CD4-positive, alpha-beta T cell treated with Interleukin-6 at 100 ng/mL for 8 hours (primary cell): Measurements from ENCODE around the gene CORO1C.
"Not testable (repeated sequence)": the region's sequence is repeated elsewhere in the genome, so short reads cannot be mapped to it uniquely, and the experiment has no call there.

ENCODE experiments used
- DNase-seq: peaks from one replicate; pipeline ENCODE4 v3.0.0-alpha.2; 2020; ENCODE audit warnings: mixed read lengths, low spot score

CORO1C gene

DNA sequence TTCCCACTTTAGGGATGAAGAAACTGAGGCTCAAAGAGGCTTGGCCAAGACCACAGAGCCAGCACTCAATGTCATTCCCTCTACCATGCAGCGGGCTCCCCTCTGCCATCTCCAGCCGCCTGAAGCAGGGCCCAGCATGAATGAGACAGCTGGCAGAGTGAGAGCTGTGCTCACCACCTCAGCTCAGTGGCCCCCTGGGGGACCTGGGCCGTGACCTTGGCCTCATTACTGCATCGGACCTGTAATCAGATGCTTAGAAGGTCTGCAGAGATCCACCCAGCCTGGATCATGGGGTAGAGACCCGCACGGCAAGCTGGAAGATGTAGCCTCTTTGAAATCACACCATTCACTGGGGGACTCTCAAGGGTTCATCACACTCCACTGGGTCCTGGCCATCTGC lies 22.7 kb upstream of the CORO1C start:
- no peak for DNase-seq

DNA sequence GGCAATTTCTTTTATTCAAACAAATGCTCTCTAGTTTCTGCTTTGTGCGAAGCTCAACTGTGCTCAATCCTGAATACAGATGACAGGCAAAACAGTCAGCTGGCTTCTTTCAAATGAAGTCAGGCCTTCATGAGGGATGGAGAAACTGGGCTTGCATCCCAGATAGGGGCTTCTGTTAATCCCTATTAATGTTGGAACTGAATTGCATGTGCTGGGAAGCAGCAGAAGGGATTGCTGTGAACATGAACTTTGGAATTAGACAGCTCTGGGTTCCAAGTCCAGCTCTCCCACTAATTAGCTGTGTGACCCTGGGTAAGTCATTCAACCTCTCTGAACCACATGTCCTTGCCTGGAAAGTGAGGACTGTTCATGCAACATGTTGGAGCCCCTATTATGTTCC lies 21.1 kb upstream of the CORO1C start:
- DNase-seq = no peak

DNA sequence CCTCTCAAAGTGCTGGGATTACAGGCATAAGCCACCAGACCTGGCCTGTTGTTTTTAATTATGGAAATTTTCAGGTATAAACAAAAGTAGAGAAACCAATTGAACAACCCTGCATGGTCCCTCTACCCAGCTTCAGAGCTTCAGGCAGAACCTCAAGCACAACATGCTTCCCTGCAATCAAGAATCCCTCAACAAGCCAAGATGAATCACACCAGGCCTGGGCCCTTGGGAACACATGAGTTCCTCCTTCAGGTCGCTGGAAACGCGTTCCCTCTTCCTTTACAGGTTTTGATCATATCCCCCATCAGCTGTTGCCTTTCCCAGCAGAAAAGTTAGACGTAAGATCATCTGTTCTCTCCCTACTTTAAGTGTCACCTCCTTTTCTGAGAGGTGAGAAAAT lies 20.5 kb upstream of the CORO1C start:
- DNase-seq = no peak

DNA sequence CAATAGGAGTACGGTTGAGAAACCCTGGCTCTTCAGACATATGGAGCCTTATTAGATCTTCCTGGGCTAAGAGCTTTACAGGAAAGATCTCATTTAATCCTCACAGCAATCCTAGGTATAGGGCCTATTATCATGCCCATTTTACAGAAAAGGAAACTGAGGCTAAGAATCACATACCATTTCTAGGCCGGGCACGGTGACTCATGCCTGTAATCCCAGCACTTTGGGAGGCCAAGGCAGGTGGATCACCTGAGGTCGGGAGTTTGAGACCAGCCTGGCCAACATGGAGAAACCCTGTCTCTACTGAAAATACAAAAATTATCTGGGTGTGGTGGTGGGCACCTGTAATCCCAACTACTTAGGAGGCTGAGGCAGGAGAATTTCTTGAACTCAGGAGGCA lies 19.7 kb upstream of the CORO1C start:
- not testable (repeated sequence) for DNase-seq

DNA sequence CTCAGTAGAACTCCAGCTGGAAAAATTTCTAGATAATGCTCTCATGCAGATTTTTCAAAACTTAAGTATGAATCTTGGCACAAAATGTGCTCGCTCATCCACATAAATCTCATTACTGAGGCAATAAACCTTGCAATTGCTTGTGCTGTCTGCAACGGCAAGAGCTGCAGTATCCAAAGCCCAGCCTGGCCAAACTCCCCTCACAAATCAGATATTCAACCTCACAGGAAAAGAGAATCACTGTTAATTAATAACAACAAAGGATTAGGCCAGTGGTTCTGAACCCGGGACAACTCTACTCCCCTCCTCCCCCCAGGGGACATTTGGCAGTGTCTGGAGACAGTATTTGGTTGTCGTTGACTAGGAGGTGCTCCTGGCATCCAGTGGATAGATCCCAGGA lies 19.2 kb upstream of the CORO1C start:
- DNase-seq = no peak

DNA sequence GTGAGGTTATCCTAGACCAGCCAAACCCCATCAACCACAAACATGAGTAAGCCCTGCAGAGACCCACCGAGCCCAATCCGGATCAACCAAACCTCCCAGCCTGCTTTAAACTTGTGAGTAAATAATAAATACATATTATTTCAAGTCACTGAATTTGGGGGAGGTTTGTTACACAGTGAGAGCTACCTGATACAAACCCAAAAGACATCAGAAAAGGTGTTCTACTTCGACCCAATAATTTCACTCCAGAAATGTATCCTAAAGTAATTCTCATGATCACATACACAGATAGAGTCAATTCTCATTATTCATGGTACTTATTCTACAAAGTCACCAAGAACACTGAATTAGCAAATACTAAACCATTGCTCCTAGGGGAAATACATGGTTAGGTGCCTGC lies 16.2 kb upstream of the CORO1C start:
- DNase-seq = no peak

DNA sequence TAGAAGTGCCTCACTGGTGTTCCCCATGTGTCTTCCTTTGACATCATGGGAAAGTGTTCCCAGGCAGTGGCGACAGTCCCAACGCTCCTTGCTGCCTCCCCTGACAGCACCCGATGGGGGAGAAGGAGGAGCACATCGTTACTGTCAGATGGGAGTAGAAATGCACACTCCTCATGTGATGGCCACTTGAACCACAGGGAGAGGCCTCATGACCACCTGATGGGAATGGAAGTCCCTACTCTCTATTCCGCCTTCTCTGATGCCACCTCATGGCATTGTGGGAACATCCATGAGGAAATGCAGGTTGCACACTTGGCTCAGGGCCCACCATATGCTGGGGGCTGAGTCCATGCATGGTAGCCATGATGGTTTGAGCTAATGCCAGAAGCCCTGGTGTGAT lies 14.3 kb upstream of the CORO1C start:
- DNase-seq = no peak

DNA sequence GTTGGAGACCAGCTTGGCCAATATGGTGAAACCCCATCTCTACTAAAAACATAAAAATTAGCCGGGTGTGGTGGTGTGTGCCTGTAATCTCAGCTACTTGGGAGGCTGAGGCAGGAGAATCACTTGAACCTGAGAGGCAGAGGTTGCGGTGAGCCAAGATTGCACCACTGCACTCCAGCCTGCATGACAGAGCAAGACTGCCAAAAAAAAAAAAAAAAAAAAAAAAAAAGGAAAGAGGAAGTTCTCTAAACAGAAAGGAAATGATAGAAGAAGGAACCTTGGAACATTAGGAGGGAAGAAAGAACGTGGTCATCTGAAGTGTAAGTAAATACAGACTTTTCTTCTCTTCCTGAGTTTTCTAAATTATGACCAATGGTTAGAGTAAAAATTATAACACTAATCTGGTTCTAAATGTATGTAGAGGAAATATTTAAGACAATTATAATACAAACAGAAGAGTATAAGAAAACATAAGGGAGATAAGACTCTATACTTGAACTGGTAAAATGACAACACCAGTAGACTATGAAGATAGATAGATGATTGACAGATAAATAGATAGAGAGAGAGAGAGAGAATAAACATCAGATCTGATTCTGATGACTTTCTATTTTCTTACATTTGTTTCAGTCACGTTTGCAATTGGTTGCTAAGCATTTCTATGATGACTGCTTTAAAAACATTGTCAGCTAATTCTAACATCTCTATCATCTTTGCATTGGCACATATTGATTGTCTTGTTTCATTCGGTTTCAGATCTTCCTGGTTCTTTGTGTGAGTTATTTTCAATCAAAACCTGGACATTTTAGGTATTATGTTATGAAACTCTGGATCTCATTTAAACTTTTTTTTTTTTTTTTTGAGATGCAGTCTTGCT lies 12.9 kb upstream of the CORO1C start:
- DNase-seq = no peak

DNA sequence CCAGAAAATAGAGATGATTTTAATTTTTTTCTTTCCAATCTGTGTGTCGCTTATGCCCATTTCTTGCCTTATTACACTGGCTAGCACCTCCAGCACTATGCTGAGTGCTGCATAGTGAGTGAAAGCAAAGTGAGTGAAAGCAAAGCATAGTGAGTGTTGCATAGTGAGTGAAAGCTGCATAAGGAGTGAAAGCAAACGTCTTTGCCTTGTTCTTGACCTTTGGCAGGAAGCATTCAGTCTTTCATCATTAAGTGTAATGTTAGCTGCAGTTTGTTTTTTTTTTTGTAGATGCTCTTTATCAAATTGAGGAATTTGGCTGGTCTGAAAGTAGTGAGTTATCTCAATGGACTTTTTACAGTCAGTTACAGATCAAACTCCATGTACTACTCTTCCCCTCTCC lies 6.9 kb upstream of the CORO1C start:
- no peak for DNase-seq

DNA sequence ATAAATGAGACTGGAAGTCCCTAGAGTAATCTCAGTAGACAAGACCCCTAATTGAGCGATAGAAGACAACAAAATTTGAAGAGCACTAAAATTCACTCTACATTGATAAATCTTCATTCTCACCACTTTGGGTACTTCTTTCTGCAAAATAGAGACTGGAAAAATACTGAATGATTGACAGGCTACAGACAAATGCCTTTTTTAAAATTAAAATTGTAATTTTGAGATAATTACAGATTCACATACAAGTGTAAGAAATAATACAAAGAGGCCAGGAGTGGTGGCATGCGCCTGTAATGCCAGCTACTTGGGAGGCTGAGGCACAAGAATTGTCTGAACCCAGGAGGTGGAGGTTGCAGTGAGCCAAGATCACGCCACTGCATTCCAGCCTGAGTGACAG lies 4.5 kb upstream of the CORO1C start:
- DNase-seq = no peak

DNA sequence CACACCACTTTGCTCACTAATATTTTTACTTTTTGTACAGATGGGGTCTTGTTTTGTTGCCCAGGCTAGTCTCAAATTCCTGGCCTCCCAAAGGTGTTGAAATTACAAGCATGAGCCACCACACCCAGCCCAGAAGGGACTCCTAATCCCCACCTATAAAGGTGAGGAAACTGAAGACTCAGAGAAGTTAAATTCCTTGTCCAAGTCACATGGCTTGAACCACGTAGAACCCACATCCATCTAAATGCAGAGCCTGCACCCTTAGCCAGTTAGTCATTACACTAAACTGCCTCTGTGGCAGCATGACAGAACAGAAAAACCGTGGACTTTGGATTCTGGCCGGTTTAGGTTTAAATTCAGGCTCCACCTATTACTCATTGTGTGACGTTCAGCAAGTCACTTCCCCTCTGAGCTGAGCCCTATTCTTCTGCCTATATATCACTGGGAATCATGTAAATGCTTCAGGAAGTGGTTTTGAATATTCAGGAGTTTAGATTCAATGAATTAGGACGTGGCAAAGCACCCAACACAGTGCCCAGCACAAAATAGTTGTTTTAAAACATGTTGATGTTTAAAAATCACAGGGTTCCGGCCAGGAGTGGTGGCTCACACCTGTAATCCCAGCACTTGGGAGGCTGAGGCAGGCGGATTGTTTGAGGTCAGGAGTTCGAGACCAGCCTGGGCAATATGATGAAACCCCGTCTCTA lies 3.0 kb upstream of the CORO1C start:
- DNase-seq = no peak

DNA sequence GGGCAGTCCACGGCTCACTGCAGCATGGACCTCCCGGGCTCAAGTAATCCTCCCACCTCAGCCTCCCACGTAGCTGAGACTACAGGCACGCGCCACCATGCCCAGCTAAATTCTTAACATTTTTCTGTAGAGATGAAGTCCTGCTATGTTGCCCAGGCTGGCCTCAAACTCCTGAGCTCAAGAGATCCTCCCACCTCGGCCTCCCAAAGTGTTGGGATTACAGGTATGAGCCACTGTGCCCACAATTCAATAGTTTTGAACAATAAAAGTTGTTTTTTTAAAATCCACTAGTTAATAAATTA lies 1.9 kb upstream of the CORO1C start:
- not testable (repeated sequence) for DNase-seq

DNA sequence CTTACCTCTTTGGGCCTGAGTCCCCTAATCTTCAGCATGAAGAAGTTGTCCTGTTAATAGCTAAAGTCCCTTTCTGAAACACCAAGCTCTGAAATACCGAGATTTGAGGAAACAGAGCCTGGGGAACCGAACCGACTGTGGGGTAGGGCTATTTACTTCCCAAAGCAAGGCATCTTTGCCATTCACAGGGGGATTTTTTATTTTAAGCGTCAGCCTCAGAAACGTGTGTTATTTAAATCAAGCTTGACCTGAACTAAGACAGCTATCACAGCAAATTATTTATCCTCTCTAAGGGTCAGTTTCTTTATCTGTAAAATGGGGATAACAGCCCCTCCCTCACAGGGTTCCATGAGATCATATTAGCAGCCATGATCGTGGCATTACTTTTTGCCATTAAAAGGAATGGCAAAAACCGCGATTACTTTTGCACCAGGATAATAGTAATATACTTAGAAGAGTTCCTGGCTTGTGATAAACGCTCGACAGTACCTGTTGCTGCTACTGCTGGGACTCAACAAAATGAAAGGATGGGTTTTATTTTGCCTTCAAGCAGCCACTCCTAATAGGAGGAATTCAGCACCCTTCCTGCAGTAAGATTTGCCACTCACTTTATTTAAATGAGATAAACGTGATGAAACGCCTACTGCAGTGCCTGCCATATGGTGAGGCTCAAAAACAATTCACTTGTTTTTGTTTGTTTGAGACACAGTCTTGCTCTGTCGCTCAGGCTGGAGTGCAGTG lies 1.3 kb upstream of the CORO1C start:
- DNase-seq = no peak

DNA sequence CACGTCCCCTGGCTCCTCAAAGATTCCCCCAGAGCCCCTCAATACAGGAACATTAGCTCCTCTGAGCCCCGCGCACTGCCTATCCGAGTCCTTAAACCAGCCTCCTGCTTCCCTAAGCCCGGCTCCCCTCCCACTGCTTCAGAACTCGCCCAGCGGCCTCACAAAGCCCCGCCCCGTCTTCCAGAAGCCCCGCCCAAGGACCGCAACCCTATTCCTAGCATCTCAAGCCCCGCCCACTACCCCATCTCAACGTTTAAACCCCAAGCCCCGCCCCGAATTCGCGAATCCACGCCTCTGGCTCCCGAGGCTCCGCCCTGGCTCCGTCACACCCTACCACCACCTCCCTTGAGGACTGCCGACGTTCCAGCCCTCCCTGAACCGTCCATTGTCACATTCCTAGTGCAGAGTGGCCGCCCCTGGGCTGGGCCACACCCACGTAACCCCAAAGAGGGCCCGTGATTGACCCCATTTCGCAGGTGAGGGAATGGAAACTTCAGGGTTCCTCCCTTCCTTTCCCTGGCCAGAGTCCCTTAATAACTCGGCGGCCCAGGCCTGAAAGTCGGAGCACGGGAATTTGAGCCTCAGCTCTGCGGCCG lies 646 bp upstream of the CORO1C start:
- peak; percentile 96 for DNase-seq

DNA sequence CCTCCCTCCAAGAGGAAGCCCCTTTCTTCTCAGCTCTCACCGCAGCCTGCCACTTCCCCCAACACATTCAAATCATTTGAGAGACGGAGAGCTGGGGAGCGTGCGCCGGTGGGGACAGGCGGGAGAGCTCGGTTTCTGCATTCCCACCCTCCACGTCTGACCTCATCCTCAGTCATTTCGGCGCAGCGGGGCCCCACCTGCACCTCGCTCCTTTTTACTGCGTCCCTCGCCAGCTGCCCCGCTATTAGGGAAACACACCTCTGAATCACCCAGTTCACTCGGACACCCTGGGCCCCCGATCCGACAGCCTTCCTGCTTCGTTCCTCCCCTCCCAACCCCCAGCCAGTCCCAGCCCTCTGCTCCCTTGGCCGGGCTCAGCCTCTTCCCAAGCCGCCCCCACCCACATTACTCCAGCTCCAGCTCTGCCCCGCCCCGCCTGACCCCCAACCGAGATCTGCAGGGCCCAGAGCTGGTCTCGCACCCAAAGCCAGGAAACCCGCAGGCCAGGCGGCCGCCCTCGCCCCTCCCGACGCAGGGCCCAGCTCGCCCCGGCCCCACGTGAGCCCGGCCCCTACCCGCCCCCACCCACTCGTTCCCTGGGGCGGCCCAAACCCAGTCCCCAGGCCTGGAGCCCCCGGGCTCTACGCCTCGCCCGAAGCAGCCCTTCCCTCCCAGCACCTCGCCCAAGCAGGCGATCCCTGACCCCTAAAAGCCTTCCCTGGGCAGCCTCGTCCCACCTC lies 783 bp downstream of the CORO1C start:
- DNase-seq = peak; percentile 14

DNA sequence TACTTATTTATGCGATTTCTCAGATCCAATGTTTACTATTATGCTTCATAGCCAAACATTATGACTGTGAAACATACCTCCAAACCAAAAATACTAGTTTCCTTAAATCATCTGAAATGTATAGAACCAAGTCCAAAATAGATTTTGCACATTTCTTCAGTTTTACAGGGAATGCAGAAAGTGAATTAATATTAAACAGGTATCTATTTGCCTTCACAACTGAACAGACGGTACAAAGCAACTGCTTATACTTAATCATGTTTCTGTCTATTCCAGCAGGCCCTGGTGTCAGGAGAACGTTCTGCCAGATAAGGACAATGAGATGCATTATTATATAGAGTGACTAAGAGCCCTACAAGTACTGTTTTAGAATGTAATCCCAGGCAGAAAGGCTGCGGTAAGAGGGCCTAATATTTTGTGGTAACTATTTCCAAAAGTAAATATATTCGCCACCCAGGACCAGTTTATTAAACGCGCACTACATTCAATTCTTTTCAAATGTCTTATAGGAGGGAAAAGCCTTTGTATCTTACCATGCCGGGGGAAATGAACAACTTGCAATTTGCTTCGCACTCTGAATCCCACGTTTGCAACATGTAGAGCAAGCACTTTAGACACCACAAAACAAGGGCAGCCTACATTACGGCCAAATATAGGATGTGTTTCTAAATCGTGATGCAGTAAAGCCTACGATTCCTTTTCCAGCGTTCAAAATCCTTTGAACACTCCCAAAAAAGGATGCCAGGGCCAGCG lies 1.5 kb downstream of the CORO1C start:
- DNase-seq = no peak

DNA sequence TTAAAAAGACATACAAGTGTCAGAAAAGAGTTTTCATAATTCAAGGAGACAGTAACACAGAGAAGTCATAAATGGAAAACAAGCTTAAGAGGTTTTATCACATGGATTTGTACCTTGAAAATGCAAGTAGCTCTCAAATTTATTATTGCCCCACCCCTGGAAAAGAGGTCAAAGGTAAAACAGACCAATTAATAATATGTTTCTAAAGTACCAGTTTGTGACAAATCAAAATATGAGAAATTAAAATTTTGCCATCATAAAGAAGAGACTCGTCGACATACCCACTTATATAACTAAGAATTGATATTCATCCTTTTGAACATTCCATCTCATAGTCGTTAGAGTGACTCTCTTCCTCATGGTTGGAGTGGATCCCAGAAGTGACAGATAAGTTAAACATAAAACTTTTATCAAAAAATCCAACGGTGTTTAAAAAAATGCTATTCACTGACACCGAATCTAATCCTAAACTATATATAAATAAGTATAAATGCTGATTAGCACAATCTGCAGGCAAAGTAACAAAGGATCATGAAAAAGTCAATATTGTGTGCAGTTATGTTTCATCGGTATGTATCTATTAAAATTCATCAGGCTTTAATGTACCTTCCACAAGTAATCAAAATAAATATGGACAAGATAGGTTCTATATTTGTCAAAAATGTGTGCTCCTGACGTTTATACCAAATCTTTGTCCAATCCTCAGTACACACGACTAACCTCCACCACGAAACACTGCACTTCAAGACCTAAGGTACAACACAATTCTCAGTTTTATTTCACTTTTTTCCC lies 2.3 kb downstream of the CORO1C start:
- DNase-seq = no peak

DNA sequence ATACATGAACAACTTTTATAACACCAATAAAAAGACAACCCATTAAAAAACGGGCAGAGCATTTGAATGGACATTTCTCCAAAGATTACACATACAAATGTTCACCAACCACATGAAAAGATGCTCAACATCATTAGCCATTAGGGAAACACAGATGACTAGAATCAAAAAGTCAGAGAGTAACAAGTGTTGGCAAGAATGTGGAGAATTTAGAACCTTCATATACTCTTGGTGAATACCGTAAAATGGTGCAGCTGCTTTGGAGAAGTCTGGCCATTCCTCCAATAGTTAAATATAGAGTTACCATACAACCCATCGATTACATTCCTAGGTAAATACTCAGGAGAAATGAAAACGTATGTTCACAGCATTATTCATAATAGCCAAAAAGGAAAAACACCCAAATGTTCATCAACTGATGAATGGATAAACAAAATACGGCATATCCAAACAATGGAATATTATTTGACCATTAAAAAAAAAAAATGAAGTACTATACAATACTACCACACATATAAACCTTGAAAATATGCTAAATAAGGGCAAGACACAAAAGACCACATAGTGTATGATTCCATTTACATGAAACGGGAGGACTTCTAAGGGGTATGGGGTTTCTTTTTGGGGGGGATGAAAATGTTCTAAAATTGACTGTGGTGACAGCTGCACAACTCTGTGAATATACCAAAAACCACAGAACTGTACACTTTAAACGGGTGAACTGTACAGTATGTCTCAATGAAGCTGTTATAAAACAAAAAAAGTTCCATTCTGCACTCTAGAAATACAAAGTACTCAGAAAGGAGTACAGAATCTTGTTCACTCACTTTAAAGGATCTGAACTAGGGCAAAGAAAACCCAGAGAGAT lies 3.2 kb downstream of the CORO1C start:
- DNase-seq = no peak

DNA sequence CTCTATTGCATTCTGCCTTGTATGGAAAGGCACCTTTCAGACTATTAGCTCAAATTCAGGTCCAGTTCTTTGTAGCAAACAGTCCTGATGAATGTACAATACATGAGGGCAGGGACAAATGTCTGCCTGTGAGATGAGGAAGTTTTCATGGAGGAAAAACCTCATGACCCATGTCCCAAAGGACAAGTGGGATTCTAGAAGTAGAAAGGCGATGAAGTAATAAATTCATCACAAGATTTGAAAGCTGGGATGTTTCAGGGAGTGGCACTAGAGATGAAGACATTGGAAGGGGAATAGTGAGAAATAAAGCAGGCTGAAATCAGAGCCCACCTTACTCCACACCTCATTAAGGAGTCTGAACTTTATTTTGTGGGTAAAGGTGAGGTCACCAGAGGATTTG lies 4.2 kb downstream of the CORO1C start:
- no peak for DNase-seq

DNA sequence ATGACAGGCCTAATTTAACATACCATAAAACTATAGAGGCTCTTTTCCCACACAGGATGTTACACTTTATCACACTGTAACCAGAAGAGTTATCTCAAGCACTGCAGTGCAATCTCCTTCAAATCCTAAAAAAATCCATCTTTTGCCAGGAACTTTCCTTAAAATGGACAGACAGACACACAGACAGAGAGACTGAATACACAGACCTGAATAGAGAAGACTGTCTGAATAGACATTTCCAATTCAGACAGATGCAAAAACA lies 6.5 kb downstream of the CORO1C start:
- no peak for DNase-seq
